Bronchial epithelial cell (primary cell): Measurements from ENCODE around the gene PSMD6. TPM values are rescaled to one million over a fixed set of nuclear protein-coding genes. Genes with fewer than 3 reads are reported as not detected.

ENCODE experiments used
- DNase-seq: peaks from one replicate; pipeline ENCODE4 v3.0.0-alpha.2; 2010; ENCODE audit warnings: low read depth
- FAIRE-seq: peaks from 2 replicates; lab custom pipeline; 2011; peaks lifted over from hg19 to GRCh38; lab: Jason Lieb, UNC
- H3K27me3 ChIP-seq: 2 replicates; pipeline ENCODE4 v1.5.1; 2011; ENCODE audit warnings: low read length; ENCODE audit not compliant: control insufficient read depth, insufficient read depth
- H3K36me3 ChIP-seq: 2 replicates; pipeline ENCODE4 v1.5.1; 2011; ENCODE audit warnings: low read length; ENCODE audit not compliant: control insufficient read depth, insufficient read depth
- H3K4me3 ChIP-seq: 2 replicates; pipeline ENCODE4 v1.5.1; 2011; ENCODE audit warnings: mild to moderate bottlenecking, low read depth, low read length, control low read depth
- CTCF ChIP-seq: IDR thresholded peaks from 2 replicates; pipeline ENCODE4 v1.5.1; 2011; ENCODE audit warnings: mild to moderate bottlenecking, moderate library complexity, low read length, control low read depth, inconsistent platforms; ENCODE audit not compliant: insufficient read depth, severe bottlenecking
- total RNA-seq: library from RNA; depleted of rRNA; stranded (reverse); fragments of >200 nt; gene quantifications from 2 replicates; pipeline ENCODE4 v1.2.1, GENCODE V29; 2014

Gene PSMD6
- total RNA-seq, 1 donor from 2014 or later: 52.9 TPM

- FAIRE-seq (no peak), DNase-seq (no peak)
- Histone ChIP-seq H3K36me3 (peaks cover 22% of the 10 kb centered on the region), H3K27me3 (no peaks in the 10 kb centered on the region), H3K4me3 (no peak overlapping the region)
- no peak for TF ChIP-seq CTCF
Measured at GRCh38 chr3:64008487-64009351, 14.6 kb downstream of the PSMD6 start.

- no peak for FAIRE-seq
- H3K36me3 ChIP-seq: peaks cover 19% of the 10 kb centered on the region
- no peak for DNase-seq
- H3K27me3 ChIP-seq: no peaks in the 10 kb centered on the region
- no peak overlapping the region for H3K4me3 ChIP-seq
- no peak for TF ChIP-seq CTCF
Measured at GRCh38 chr3:64008017-64008416, 15.3 kb downstream of the PSMD6 start.

DNA sequence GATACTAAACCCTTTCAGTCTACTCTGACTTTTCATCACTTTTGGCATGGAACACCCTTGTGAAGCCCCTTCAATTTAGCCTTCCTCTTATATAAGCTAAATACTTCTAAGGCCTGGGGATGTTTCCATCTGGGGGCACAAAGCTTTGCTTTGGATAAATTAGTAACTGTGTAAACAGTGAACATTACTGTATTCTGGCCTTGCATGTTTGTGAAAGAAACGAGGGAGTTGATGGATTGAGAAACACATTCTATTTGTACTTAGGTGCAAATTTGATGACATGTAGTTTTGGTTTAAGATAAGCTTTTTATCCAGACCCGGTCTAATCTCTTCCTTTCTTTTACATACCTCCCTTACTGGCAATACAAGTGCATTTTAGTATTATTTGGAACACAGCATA is 19.7 kb downstream of the PSMD6 start:
- Histone ChIP-seq H3K4me3 (no peak overlapping the region), H3K36me3 (peaks cover 14% of the 10 kb centered on the region), H3K27me3 (no peaks in the 10 kb centered on the region)
- DNase-seq (no peak), FAIRE-seq (no peak)
- no peak for TF ChIP-seq CTCF

- DNase-seq: no peak
- no peak for TF ChIP-seq CTCF
- H3K27me3 ChIP-seq: no peaks in the 10 kb centered on the region
- H3K36me3 ChIP-seq: peaks cover 13% of the 10 kb centered on the region
- FAIRE-seq: no peak
- H3K4me3 ChIP-seq: no peak overlapping the region
Measured at GRCh38 chr3:64002233-64002632, 21.1 kb downstream of the PSMD6 start.

DNA sequence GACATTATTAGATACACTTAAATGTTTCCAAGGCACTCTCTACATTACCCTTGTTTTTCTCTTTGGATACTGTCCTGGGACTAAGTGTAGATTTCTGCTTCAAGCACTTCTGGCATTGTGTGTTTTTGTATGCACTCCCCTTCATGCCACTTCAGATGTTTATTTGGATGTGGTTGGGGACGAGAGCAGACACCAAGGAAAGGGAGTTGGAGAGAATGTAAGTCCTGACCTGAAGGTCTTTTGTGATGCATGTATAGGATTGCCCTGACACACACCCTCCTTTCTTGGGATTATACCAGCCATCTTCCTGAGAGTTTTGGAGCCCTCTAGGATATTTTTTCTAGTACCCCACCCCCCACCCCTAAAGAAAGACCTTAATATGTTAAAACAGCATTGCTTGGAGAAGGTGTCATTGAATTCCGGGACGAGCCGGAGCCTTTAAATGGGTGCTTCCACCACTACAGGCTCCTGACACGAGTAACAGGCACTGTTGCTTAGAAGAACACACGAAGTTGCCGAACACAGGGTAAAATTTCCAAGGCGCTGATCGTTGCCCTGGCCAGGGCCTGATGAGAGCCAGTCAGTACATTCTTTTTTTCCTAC is 22.7 kb downstream of the PSMD6 start:
- peaks cover 13% of the 10 kb centered on the region for H3K36me3 ChIP-seq
- H3K4me3 ChIP-seq: no peak overlapping the region
- no peaks in the 10 kb centered on the region for H3K27me3 ChIP-seq
- DNase-seq: no peak
- no peak for TF ChIP-seq CTCF
- no peak for FAIRE-seq
